ENCODE measurements around the gene R3HDM4.

- TF ChIP-seq GATA2 (IDR thresholded peaks at IDR 0.05; ENCODE audit: low read depth, low read length): no peak
- TF ChIP-seq GATA3 (IDR thresholded peaks at IDR 0.05; ENCODE audit: low read depth, low read length): no peak
These were observed 25.9 kb downstream of the R3HDM4 start for GRCh38 chr19:887072-887471.

All from SH-SY5Y (cell line).